Activated CD4-positive, alpha-beta T cell treated with anti-CD3 and anti-CD28 coated beads, Interleukin-2, Interleukin-6, amounts not matched to agents 100 ng/mL and 50 ng/mL, durations not matched to agents 16 hours and 8 hours (primary cell): ENCODE results near the gene LCOR.

ENCODE experiments used
- DNase-seq: peaks from one replicate; pipeline ENCODE4 v3.0.0-alpha.2; 2020

Gene LCOR

GRCh38 chr10:97037365-97038361, 205.6 kb downstream of the LCOR start:
- DNase-seq, result peak; percentile 83

DNA sequence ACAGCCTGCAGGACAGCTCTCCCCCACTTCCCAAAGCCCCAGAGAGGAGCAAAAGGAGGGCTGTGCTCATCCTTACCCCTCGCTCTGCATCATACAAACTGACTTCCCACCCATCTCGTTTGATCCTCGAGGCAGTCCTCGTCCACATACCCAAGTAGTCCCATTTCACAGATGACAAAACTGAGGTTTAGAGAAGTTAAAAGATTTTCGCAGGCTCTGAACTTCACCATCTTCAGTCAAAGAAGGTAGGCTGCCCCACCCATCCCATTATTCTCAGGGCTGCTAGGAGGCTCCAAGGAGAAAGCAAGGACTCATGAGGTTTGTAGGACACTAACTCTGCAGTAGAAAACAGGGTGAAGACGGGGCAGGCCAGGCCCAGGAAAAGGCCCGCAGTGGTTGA, 206.6 kb downstream of the LCOR start:
- no peak for DNase-seq

- DNase-seq, result no peak
Measured at GRCh38 chr10:97039538-97040247, 207.6 kb downstream of the LCOR start.

GRCh38 chr10:97040248-97040584, 208.1 kb downstream of the LCOR start:
- DNase-seq, result no peak

- DNase-seq, result no peak
Measured at GRCh38 chr10:97040706-97041105, 208.6 kb downstream of the LCOR start.

- no peak for DNase-seq
Measured at GRCh38 chr10:97042081-97042480, 210.0 kb downstream of the LCOR start.

- no peak for DNase-seq
Measured at GRCh38 chr10:97042716-97043562, 210.8 kb downstream of the LCOR start.

DNA sequence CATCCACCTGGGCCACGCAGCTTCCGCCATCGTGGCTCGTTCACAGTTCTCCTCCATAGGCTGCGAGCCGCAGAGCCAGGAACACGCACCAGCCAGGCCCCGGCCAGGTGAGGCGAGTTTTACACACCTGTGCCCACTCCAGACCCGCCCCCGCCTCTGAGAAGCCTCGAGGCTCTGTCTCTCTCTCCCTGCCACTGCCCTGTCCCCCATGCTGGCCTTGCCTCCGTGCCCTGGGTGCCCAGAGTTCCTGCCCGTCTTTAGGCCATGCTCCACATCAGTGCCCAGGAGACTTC, 211.4 kb downstream of the LCOR start:
- no peak for DNase-seq
